Caki2 (cell line): ENCODE measurements around the gene CASZ1. TPM values are rescaled to one million over a fixed set of nuclear protein-coding genes. Genes with fewer than 3 reads are reported as not detected.

Experiments used
- DNase-seq: peaks from one replicate; pipeline ENCODE4 v3.0.0-alpha.2; 2015; ENCODE audit warnings: low read depth
- in situ Hi-C: cut with HindIII; loops from 2 replicates; pipeline ENCODE4 v1.10.0; 2016; ENCODE audit warnings: low sequenced_read_pairs, low pct_unique_long_range_greater_than_20kb, mixed read lengths
- total RNA-seq: library from RNA; depleted of rRNA; stranded (reverse); fragments of >200 nt; shearing (Covaris generic); gene quantifications from 2 replicates; pipeline ENCODE4 v1.2.3, GENCODE V29; 2014; ENCODE audit warnings: low replicate concordance

Gene CASZ1
- total RNA-seq, 1 experiment from 2014 or later, result 3.7 TPM

DNA sequence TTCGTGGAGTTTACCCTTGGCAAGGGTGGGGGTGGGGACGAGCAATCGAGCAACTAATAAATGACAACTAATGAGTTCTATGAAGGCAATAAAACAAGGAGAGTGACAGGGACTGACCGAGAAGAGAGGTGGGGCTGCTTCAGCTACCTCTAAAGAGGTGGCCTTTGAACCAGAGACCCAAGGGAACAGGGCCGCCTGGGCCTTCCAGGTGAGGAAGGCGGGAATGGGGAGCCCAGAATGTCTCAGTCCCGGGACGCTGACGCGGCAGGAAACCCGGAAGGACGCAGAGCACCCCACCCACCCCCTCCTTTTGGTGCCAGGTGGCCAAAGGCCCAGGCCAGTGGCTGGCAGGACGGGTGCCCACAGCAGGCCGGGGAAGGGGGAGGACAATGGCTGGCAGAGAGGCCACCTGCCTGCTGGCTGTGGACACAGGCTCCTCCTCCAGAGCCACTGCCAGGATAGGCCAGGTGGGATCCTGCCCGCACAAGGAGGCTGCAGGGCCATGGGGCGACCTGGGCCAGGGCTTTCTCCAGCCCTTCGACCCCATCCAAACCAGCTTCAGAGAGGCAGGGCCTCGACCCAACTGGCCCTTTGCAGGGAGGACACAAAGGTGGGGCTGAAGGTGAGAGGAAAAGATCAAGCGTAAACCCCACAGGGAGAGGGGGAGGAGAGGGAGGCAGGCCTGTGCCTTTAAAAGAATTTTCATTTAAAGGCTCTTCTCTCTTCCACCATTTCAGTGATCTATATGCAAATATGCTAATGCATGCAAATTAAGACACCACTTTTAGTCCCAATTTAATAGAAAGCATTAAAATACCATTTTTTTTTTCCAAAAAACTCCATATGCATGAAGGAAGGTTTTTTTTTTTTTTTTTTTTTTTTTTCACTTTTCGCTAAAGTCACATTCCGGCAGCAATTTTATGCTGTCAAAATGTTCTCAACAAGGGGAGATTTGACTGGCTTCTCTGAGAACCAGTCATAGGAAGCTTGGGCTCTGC is 58.1 kb downstream of the CASZ1 start:
- DNase-seq, result no peak
- in situ Hi-C loops, result no loop called here

DNA sequence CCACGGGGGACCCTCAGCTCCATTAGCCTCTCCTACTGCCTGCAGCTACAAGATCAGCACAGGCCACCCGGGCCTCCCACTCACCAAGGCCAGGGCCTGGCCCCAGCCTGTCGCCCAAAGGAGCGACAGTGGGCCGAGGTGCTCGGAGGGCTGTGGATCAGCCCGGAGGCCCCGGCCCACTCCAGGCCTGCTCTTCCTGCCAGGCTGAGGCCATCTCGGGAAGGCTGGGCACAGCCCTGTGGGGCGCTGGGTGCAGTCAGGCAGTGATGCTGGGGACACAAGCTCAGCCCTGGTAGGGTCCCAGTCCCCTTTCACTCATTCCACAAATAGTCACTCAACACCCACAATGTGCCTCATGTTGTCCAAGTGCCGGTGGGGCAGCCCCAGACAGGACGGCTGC is 58.8 kb downstream of the CASZ1 start:
- in situ Hi-C loops, result no loop called here

DNA sequence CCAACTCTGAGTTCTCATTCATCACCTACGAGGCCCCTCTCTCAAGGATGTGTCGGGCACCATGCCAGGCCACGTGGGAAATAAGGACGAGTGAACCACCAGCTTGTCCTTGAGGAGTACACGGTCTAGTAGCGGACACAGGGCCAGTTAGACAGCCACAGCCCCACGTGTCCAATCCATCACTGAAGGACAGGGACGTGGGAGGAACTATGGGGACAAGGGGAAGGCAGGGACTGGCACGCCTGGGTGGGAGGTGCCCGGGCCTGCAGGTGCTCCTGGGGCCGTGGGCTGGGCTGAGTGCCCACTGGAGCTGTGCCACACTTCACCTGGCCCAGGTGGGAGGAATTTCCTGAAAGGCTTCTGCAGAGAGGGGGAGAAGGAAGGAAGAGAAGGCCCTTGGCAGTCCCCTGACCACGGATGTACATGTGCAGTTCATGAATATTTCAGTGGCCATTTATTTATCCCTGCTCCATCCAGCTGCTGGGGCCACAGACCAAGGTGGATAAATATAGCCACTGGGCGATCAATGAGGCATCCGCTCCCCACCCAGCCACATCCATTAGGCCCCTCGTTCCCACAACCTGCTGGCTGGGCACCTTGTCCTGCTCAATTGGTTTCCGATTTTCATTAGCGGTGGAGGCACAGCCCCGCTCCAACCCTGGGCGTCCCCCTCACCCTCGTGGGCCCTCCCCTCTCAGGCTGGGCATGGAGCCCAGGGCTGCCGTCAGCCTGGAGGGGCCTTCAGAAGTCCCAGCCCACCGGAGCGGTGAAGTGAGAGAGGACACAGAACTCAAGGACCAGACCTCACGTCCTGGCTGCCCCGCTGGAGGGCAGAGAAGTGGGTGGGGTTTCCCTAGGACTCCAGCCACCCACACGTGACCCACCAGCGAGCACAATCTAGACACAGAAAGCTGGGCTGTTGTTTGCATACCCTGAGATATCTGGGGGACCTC is 59.5 kb downstream of the CASZ1 start:
- in situ Hi-C loops, result no loop called here
- DNase-seq, result no peak

More for the DNA sequence above, 58.8 kb downstream of the CASZ1 start:
- DNase-seq, result no peak

DNA sequence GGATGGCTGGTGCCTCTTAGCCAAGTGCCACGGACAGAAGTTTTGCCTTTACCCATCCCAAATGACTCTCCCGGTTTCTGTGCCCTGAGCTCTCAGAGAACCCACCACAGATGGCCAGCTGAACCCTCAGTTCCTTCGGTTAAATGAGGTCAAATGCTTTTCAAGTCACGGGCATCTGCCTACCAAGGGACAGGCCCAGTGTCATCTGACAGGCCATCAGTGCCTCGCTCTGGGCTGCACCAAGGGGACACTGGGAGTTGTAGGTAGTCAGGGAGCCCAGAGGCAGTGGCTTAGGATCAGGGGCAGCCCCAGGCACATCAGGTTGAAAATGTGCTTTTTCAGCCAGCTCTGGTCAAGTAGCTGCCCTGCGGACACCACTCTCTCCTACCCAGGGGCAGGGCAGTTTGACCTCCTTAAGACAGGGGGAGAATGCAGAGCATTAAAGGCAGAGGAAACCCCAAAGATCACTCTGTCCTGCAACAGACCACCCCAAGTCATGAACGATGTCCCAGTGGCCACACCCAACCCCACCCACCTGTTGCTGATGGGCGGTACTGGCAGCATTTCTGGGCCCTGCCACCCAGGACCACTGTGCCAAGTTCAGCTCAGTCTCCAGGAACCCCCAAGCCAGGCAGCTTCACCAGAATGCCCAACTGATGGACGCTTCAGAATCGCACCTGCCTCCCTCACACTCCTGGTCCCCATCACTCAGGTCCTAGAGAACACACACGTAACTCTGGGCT is 60.7 kb downstream of the CASZ1 start:
- in situ Hi-C loops, result no loop called here

DNA sequence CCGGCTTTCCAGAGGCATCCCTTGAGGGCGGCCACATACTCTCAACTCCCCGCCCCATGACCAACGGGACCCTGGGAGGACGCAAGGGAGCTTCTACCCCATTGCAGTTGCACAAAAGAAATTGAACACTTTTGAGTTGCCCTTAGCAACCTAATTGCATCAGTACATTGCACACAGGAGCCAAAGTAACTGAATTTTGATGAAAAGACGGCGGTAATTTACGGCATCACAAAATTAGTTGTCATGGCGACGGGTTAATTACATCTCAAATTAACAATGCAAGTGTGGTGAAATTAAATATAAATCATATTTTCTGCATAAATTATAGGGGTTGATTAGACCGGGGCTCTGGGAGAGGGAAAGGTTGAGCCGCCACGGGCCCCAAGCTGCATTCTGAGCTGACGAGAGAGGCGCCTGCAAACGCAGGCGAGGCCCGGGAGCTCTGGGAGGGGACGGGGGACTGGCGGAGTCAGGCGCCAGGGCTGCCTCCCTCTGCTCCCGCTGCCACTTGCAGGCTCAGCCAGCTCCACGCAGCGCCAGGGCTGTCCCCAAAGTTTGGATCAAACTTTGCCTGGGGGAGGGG is 61.4 kb downstream of the CASZ1 start:
- DNase-seq, result no peak
- in situ Hi-C loops, result no loop called here

More for the DNA sequence above, 60.7 kb downstream of the CASZ1 start:
- DNase-seq, result no peak

DNA sequence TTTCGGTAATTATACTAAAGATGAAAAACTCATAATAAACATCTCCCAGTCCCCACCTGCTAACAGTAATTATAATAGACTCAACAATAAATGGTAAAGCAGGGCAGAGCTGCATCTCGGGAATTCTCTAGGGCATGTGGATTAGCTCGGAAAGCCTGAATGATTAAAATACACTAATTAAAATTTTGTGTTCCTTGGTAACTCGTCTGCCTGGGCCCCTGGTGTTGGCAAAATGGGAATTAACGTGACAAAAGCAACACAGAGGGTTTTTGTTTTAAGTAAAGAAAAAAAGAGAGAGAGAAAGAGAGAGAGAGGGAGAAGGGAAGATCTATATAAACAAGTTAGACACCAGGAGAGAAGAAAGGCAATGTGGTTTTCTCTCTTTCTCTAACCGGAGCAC is 62.1 kb downstream of the CASZ1 start:
- in situ Hi-C loops, result no loop called here
- no peak for DNase-seq

DNA sequence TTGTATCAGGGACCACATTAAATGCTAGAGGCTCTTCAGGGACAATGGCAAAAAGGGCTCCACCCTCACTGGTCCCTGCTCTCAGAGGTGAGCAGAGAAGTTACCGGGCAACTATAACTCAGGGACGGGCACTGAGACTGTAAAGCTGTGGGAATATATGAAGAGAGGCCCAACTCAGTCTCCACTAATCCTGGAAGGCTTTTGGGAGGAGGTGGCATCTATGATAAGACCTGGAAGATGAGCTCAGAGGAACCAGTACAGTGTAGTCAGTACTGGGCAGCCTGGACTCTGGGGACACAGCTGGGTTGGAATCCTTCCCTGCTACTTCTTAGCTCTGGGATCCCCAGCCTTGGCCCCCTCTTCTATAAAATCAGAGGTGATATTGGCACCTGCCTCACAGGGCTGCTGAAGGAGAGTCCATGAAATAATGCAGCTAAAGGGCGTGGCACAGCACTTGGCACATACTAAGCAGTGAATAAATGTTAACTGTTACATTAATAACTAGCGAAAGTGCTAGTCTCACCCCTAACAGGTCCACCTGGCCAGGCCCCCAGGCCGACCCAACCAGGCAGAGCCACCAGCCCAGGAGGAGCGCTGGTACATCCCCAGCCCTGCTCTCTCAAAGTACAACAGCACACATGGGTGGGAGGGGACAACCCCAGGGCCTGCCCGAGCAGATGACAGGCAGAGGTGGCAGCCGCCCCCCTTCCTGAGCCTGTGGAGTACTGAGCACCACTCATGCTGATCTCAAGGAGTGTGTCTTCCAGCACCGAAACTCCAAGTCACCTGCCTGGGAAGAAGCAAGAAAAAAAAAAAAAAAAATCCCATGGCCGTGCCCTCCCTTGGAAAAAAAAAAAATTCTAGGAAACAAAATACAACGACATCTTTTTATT is 62.7 kb downstream of the CASZ1 start:
- no peak for DNase-seq
- in situ Hi-C loops, result no loop called here

DNA sequence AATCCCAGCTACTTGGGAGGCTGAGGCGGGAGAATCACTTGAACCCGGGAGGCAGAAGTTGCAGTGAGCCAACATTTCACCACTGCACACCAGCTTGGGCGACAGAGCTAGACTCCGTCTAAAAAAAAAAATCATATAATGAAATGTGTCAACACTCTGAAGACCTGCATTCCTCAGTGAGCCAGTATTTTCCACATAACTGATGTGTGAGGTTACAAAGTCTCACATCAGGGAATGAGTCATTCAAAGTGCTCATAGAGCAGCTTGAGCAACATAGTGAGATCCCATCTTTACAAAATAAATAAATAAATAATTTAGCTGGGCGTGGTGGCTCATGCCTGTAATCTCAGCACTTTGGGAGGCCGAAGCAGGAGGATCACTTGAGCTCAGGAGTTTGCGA is 65.5 kb downstream of the CASZ1 start:
- DNase-seq, result peak; percentile 53
- in situ Hi-C loops, result no loop called here

DNA sequence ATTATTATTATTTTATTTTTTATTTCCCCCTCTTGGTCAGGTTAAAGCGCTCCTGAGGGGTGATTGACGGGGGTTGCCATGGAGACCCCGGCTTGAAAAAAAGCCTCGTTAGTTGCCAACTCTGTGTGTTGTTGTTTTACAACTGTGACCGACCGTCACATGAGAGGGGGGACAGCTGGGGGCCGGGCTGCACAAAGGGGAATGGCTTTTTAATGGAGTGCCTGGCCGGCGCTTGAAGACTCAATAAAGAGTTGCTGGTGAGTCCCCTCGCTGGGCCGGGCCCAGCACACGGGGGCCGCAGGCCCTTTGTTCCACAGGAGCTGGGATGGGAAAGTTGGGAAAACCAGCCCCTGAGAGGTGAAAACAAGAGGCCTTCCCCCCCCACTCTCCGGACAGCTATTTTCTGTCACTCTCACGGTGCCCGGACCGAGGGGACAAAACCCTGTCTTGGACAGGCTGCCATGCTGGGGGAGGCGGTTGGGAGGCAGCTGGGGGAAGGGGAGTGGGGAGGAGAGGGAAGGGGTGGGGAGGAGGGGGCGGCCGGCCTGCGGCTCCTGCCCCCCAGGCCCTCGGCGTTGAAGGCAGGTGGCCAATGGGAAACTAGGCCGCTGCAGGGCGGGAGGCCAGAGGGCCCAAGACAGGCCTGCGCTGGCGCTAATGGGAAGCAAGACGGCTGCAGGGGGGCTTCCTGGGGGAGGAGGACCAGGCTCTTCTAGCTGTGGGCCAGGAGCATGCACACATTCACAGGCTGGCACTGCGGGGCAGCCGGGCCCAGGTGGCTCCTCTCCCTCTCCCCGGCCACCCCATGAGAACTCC is 67.6 kb downstream of the CASZ1 start:
- in situ Hi-C loops, result no loop called here

DNA sequence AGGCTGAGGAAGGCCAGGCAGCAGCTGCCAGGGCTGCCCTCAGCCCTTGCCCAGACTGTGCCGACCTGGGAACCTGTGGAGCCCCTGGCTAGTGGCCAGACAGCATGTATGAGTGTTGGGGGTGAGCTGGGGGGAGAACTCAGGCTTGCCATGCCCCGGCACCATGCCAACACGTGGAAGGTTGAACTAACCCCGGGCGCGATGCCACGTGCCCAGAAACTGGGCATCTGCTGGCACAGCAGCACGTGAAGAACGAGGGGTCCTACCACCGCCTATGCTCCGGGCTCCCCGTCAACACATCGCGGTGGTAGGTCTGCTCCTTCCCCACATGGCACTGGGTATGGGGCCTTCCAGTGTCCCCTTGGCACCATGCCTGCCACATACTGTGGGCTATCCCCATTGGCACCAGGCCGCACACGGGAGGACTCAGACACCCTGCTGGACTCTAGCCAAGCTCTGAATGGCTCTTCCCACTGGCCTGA is 68.7 kb downstream of the CASZ1 start:
- DNase-seq, result no peak
- in situ Hi-C loops, result no loop called here

More for the DNA sequence above, 67.6 kb downstream of the CASZ1 start:
- no peak for DNase-seq

DNA sequence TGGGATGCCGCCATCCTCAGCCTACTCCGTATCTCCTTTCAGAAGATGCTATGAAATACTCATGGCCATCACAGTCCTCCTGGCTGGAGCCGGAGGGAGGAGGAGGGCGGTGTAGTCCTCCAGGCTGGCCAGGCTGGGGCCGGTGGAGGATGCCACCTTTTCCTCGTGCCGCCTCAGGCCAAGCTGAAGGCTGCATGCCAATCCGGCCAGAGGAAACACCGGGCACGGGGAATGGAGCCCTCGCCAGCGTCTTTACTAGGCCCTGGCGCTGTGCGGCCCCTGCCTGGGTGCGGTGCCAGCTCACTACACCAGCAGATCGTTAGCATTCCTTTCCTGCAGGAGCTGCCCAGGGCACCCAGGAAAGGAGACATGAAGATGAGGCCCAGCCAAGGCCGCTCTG is 70.1 kb downstream of the CASZ1 start:
- no peak for DNase-seq
- in situ Hi-C loops, result no loop called here

DNA sequence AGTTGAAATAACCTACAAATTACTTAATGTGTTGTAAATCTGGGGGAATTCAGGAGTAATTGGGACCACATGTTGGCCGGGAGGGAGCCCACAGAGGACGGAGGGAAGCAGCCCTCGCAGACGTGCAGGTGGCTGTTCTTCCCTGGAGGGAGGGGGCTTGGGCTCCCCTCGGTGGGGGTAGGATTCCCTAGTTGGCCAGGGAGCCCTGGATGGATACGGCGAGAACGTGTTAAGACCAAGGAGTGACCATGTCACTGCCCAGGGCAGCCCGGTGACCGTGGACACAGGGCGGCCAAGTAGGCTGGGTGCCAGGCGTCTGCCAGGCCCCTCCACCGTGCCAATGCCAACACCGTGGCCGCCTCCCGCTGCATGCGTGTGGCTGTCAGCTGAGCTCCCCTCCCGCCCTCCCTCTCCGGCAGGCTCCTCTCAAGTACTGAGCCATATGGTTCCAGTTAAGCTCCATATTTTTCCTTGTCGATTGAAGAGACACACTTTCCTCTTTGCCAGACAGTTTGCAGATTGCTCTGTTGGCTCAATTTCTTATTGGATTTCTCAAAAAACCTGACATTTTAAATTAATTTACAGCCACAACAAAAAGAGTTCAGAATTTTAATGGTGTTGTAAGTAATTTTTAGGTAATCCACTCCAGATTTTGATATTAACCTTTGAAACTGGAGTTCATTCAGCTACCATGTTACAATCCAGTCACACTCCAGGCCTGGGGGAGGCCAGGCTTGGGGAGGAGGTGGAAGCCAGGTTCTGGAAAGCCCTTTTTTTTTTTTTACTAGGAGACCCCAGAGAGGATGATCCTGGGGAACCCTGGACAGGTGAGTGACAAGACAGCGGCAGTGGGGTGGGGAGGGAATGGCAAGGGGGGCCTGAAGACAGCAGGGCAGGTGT is 71.2 kb downstream of the CASZ1 start:
- in situ Hi-C loops, result no loop called here
- DNase-seq, result no peak

DNA sequence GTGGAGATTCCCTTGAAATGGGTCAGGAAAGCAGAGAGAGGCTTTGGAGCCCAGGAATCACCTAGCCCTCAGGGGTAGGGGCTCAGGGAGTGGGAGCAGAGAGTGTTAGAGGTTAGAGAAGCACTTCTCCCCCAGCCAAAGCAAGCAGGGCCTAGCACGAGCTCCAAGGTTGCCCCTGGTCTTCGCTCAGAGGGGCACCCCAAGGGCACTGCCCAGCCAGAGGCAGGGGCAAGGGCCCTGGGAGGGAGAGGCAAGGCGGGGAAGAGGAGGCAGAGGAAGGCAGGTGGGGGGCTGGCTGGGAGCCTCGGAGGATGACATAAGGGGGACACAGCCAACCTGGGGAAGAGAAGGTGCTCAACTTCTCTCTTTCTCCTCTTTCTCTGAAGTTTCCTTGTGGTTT is 71.9 kb downstream of the CASZ1 start:
- in situ Hi-C loops, result no loop called here
- no peak for DNase-seq

DNA sequence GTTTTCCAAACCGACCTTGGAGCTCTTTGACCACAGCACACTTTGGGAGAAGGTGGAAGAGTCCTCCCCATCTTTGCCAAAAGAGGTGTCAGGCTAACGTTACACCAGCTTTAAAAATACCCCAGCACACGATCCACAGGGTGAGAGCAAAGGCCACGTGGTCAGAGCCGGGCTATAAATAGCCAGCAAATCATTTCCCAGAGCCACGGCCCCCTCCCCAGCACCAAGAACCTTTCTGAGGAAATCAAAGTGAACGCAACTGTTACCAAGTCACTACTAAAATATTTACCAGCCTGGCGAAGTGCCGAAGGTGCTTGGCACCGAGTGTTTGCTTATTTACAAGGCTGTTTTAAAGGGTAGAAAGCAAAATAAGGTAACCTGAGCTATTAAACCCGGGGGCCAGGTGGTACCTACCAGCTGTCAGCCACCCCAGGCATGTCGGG is 72.4 kb downstream of the CASZ1 start:
- DNase-seq, result no peak
- in situ Hi-C loops, result no loop called here

DNA sequence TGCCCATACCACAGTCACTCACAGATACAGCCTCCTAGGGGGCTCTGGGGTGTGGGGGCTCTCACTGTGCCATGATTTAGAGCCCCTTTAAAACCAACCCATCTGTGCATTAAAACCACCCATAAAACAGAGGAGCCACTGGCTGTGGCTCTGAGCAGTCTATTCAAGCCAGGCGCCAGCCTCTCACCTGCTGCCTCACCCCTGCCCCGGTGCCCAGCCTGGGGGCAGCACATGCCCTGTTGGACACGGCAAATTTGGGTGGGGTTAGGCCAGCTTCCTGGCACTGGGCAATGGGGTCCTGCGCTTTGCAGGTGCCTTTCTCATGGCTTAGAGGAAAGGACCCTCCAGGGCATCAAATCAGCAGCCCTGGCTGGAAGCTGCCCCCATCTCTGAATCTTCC is 73.1 kb downstream of the CASZ1 start:
- no peak for DNase-seq
- in situ Hi-C loops, result no loop called here
